Uterus (tissue), 4 donors: ENCODE data around the gene PRRC1. TPM values are rescaled to one million over a fixed set of nuclear protein-coding genes. Genes with fewer than 3 reads are reported as not detected.
A peak's percentile ranks its signal among the peaks of the same experiment; 100 is the strongest.

Source experiments
- DNase-seq, 2 donors: peaks; one replicate each; pipeline ENCODE4 v3.0.0-alpha.2; 2019 to 2020
- H3K27ac ChIP-seq, 2 donors: fragments of 200-600 bp; sonication (generic); 1 replicate in 1 of 2; 2 replicates in 1 of 2; pipeline ENCODE4 v1.5.1; 2016 to 2018
- H3K27me3 ChIP-seq, 2 donors: fragments of 200-600 bp; sonication (generic); one replicate each; pipeline ENCODE4 v1.5.1; 2018 to 2019; ENCODE audit warnings: control low read depth in 1 of 2
- H3K36me3 ChIP-seq, 2 donors: fragments of 200-600 bp; sonication (generic); one replicate each; pipeline ENCODE4 v1.5.1; 2019; ENCODE audit warnings: control low read depth in 1 of 2
- H3K4me1 ChIP-seq, 2 donors: fragments of 200-600 bp; sonication (generic); one replicate each; pipeline ENCODE4 v1.5.1; 2018 to 2019; ENCODE audit warnings: control low read depth in 1 of 2
- H3K4me3 ChIP-seq, 2 donors: fragments of 200-600 bp; sonication (generic); 1 replicate in 1 of 2; 2 replicates in 1 of 2; pipeline ENCODE4 v1.5.1; 2018 to 2019; ENCODE audit warnings: mild to moderate bottlenecking in 1 of 2
- H3K9me3 ChIP-seq, 2 donors: fragments of 200-600 bp; sonication (generic); one replicate each; pipeline ENCODE4 v1.5.1; 2019; ENCODE audit warnings: control low read depth in 1 of 2
- CTCF ChIP-seq, 4 experiments: fragments of 200-600 bp in 2 of 4; fragments of 450-650 bp in 2 of 4; sonication (generic) in 2 of 4; IDR thresholded peaks; one replicate each; pipeline ENCODE4 v1.5.1; 2016 to 2019; ENCODE audit warnings: antibody characterized with exemption in 4 of 4, mild to moderate bottlenecking in 2 of 4, moderate library complexity in 1 of 4
- POLR2A ChIP-seq, 2 donors: fragments of 450-650 bp; IDR thresholded peaks; one replicate each; pipeline ENCODE4 v1.6.1; 2016; ENCODE audit warnings: antibody characterized with exemption in 2 of 2, mild to moderate bottlenecking in 1 of 2, moderate library complexity in 1 of 2
- intact Hi-C: fragments of 100-400 bp; cut with DNase I; formaldehyde crosslinking; loops from one replicate; pipeline ENCODE4 v1.15.1; 2023; ENCODE audit warnings: low total_unique reads
- total RNA-seq, 4 donors: library from RNA; depleted of rRNA in 3 of 4; stranded (reverse); fragments of >200 nt in 3 of 4; gene quantifications; one replicate each; pipeline versions ENCODE4 v1.1.0 to v1.2.4, GENCODE V29; 2014 to 2023
- donor health status: DM: yes; HTN: yes; CAD: no.

PRRC1 gene
- total RNA-seq, 4 donors from 2014 or later: 32.9 to 109 (median 77.3) TPM

GRCh38 chr5:127558273-127558672 lies 40.8 kb downstream of the PRRC1 start:
- H3K9me3 ChIP-seq: no peaks in the 10 kb centered on the region

GRCh38 chr5:127561254-127561653 lies 43.8 kb downstream of the PRRC1 start:
- Histone ChIP-seq H3K9me3 (no peaks in the 10 kb centered on the region), H3K27me3 (no peaks in the 10 kb centered on the region), H3K4me3 (no peak overlapping the region), H3K4me1 (no peaks in the 10 kb centered on the region), H3K27ac (no peak overlapping the region), H3K36me3 (no peaks in the 10 kb centered on the region)
- TF ChIP-seq POLR2A (IDR thresholded peaks at IDR 0.05): no peak
- TF ChIP-seq CTCF (IDR thresholded peaks at IDR 0.05): no peak
- no peak for DNase-seq
- intact Hi-C loops: no loop called here

More at GRCh38 chr5:127558273-127558672, 40.8 kb downstream of the PRRC1 start:
- intact Hi-C loops: no loop called here
- no peak overlapping the region for H3K27ac ChIP-seq
- H3K36me3 ChIP-seq: no peaks in the 10 kb centered on the region
- no peak overlapping the region for H3K4me3 ChIP-seq
- TF ChIP-seq CTCF (IDR thresholded peaks at IDR 0.05) (no peak), POLR2A (IDR thresholded peaks at IDR 0.05) (no peak)
- no peak for DNase-seq
- H3K4me1 ChIP-seq: no peaks in the 10 kb centered on the region
- H3K27me3 ChIP-seq: no peaks in the 10 kb centered on the region

- H3K27ac ChIP-seq: no peak overlapping the region
- TF ChIP-seq CTCF (IDR thresholded peaks at IDR 0.05) (peak in 2 of 4 experiments; percentile 14 to 37), POLR2A (IDR thresholded peaks at IDR 0.05) (no peak)
- no peaks in the 10 kb centered on the region for H3K9me3 ChIP-seq
- DNase-seq: no peak
- H3K4me3 ChIP-seq: no peak overlapping the region
- H3K27me3 ChIP-seq: no peaks in the 10 kb centered on the region
- intact Hi-C loops: no loop called here
- H3K36me3 ChIP-seq: no peaks in the 10 kb centered on the region
- no peaks in the 10 kb centered on the region for H3K4me1 ChIP-seq
Observed at GRCh38 chr5:127562252-127562651, 44.8 kb downstream of the PRRC1 start.

GRCh38 chr5:127563136-127563535 lies 45.7 kb downstream of the PRRC1 start:
- no peaks in the 10 kb centered on the region for H3K4me1 ChIP-seq

More at GRCh38 chr5:127563136-127563535, 45.7 kb downstream of the PRRC1 start:
- DNase-seq: no peak
- no peaks in the 10 kb centered on the region for H3K36me3 ChIP-seq
- no peak overlapping the region for H3K4me3 ChIP-seq
- H3K27ac ChIP-seq: no peak overlapping the region
- no peak for TF ChIP-seq CTCF (IDR thresholded peaks at IDR 0.05)
- no peak for TF ChIP-seq POLR2A (IDR thresholded peaks at IDR 0.05)
- H3K27me3 ChIP-seq: no peaks in the 10 kb centered on the region
- no peaks in the 10 kb centered on the region for H3K9me3 ChIP-seq
- intact Hi-C loops: no loop called here
